GM19467 (cell line): ENCODE results near the gene ATP6V0E2.
"Not testable (repeated sequence)": the region's sequence is repeated elsewhere in the genome, so short reads cannot be mapped to it uniquely, and the experiment has no call there.

Experiments
- ATAC-seq: cut with Tn5 transposase; IDR thresholded peaks from one replicate; pipeline ENCODE4 v1.9.1; 2021; ENCODE audit warnings: mild to moderate bottlenecking, moderate library complexity; ENCODE audit not compliant: unreplicated experiment

ATP6V0E2 gene

GRCh38 chr7:149875396-149875795, 1.6 kb downstream of the ATP6V0E2 start:
- ATAC-seq, result no peak

- no peak for ATAC-seq
These were observed 4.2 kb downstream of the ATP6V0E2 start for GRCh38 chr7:149877890-149878522.

- ATAC-seq, result no peak
These were observed 4.8 kb downstream of the ATP6V0E2 start for GRCh38 chr7:149878523-149878921.

GRCh38 chr7:149879271-149879743, 5.5 kb downstream of the ATP6V0E2 start:
- ATAC-seq, result no peak

- ATAC-seq, result no peak
These were observed 6.2 kb downstream of the ATP6V0E2 start for GRCh38 chr7:149879766-149880637.

- ATAC-seq, result no peak
These were observed 7.0 kb downstream of the ATP6V0E2 start for GRCh38 chr7:149880638-149881311.

GRCh38 chr7:149881328-149882247, 7.8 kb downstream of the ATP6V0E2 start:
- no peak for ATAC-seq

GRCh38 chr7:149882248-149883047, 8.7 kb downstream of the ATP6V0E2 start:
- no peak for ATAC-seq

GRCh38 chr7:149883048-149883438, 9.3 kb downstream of the ATP6V0E2 start:
- no peak for ATAC-seq

GRCh38 chr7:149883452-149883861, 9.7 kb downstream of the ATP6V0E2 start:
- no peak for ATAC-seq

GRCh38 chr7:149884016-149884415, 10.2 kb downstream of the ATP6V0E2 start:
- ATAC-seq, result no peak

- no peak for ATAC-seq
These were observed 10.8 kb downstream of the ATP6V0E2 start for GRCh38 chr7:149884541-149884940.

- ATAC-seq, result no peak
These were observed 11.6 kb downstream of the ATP6V0E2 start for GRCh38 chr7:149885191-149886017.

- ATAC-seq, result no peak
These were observed 12.2 kb downstream of the ATP6V0E2 start for GRCh38 chr7:149886018-149886415.

GRCh38 chr7:149887311-149887710, 13.5 kb downstream of the ATP6V0E2 start:
- no peak for ATAC-seq

- ATAC-seq, result not testable (repeated sequence)
These were observed 16.9 kb downstream of the ATP6V0E2 start for GRCh38 chr7:149890715-149891114.

- ATAC-seq, result not testable (repeated sequence)
These were observed 21.2 kb downstream of the ATP6V0E2 start for GRCh38 chr7:149894957-149895356.

- ATAC-seq, result not testable (repeated sequence)
These were observed 34.1 kb downstream of the ATP6V0E2 start for GRCh38 chr7:149907776-149908376.
